SU-DHL-6 (cell line): ENCODE measurements around the gene MROH2B.

Experiments used
- CTCF ChIP-seq: fragments of 200-600 bp; sonication (generic); IDR thresholded peaks from one replicate; pipeline ENCODE4 v1.5.1; 2017; ENCODE audit warnings: antibody characterized with exemption, mild to moderate bottlenecking, low read length, moderate library complexity; ENCODE audit not compliant: insufficient read depth, poor library complexity, severe bottlenecking
- EZH2phosphoT487 ChIP-seq: fragments of 200-600 bp; sonication (generic), shearing (Covaris generic); conservative IDR thresholded peaks from 2 replicates; pipeline ENCODE4 v1.6.1; 2018; ENCODE audit warnings: mild to moderate bottlenecking, antibody characterized with exemption, low read length, moderate library complexity, mixed read lengths

DNA sequence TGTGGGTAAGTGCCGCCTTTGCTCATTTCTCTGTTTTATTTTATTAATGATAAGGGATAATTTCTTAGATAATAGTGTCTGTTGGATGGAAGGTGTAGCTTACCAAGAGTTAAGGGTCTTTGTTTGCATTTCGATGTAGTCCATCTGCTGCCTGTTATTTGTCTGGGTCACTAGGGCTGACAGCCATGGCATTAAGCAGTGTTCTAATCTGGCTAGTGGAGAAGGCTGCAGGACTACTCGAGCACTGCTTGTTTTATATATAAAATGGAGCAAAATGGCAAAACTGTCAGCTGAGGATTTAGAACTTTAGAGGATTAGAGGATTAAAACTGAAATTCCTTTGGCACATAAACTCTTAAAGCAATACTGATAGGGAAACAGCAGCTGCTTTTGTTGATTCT lies 94.3 kb downstream of the MROH2B start:
- no peak for TF ChIP-seq CTCF
- no peak for TF ChIP-seq EZH2phosphoT487
